HepG2 (cell line): Measurements from ENCODE around the gene THUMPD1. TPM values are rescaled to one million over a fixed set of nuclear protein-coding genes. Genes with fewer than 3 reads are reported as not detected.
"Not testable (repeated sequence)": the region's sequence is repeated elsewhere in the genome, so short reads cannot be mapped to it uniquely, and the experiment has no call there.

Source experiments
- ATAC-seq: fragments of 200-7000 bp; cut with Tn5 transposase; 3 replicates; pipeline ENCODE4 v1.9.1; 2020; ENCODE audit warnings: mild to moderate bottlenecking, moderate library complexity
- BruUV-seq: library from RNA; stranded (reverse); fragments of 400-500 nt; replicated peaks from 2 replicates; lab custom pipeline; 2021; lab: Mats Ljungman, UMichigan
- CTCF ChIA-PET: fragments of 300-600 bp; formaldehyde crosslinking; extraction: SDS; loops from one replicate; lab custom pipeline; 2021; ENCODE audit warnings: low total read pairs, inconsistent platforms, low intra/inter-chr PET ratio; lab: Yijun Ruan, JAX
- POLR2A ChIA-PET: fragments of 350-600 bp; sonication (Branson Sonifier 250); formaldehyde crosslinking; loops from one replicate; lab custom pipeline; 2020; ENCODE audit warnings: antibody characterized with exemption, inconsistent platforms; lab: Yijun Ruan, JAX
- DNase-seq: peaks from one replicate; pipeline ENCODE4 v3.0.0-alpha.2; 2015; ENCODE audit warnings: low spot score
- FAIRE-seq: peaks from 3 replicates; lab custom pipeline; 2011; peaks lifted over from hg19 to GRCh38; lab: Jason Lieb, UNC
- H2AFZ ChIP-seq: one replicate; pipeline ENCODE4 v1.6.1; 2011; ENCODE audit warnings: low read length, inconsistent platforms
- H3K27ac ChIP-seq: fragments of 300-600 bp; 3 replicates; pipeline ENCODE4 v1.8.0; 2011; ENCODE audit warnings: mixed run types, mild to moderate bottlenecking, mixed read lengths, low read length, inconsistent platforms; ENCODE audit not compliant: insufficient read depth; ENCODE audit errors: extremely low read length
- H3K27me3 ChIP-seq, 2 experiments: fragments of 200-600 bp in 1 of 2; 2 replicates in 1 of 2; 3 replicates in 1 of 2; pipeline versions ENCODE4 v1.6.0 to v1.8.0; 2011; ENCODE audit warnings: low read length in 2 of 2, mild to moderate bottlenecking in 2 of 2, moderate library complexity in 2 of 2, inconsistent platforms in 1 of 2; ENCODE audit not compliant: insufficient read depth in 2 of 2, control insufficient read depth in 1 of 2
- H3K36me3 ChIP-seq, 2 experiments: fragments of 200-600 bp in 1 of 2; replicated peaks in 1 of 2; 2 replicates in 1 of 2; 3 replicates in 1 of 2; pipeline versions ENCODE4 v1.5.1 to v1.8.0; 2011; ENCODE audit warnings: low read length in 2 of 2, inconsistent platforms in 1 of 2; ENCODE audit not compliant: insufficient read depth in 2 of 2, control insufficient read depth in 1 of 2
- H3K4me1 ChIP-seq: 2 replicates; pipeline ENCODE4 v1.5.1; 2012; ENCODE audit warnings: low read length, inconsistent platforms; ENCODE audit not compliant: insufficient read depth
- H3K4me2 ChIP-seq: 2 replicates; pipeline ENCODE4 v1.6.0; 2011; ENCODE audit warnings: low read depth, low read length, inconsistent platforms
- H3K4me3 ChIP-seq, 3 experiments: fragments of 200-600 bp in 1 of 3; sonication (generic), shearing (Covaris generic) in 1 of 3; replicated peaks in 1 of 3; 2 replicates each; pipeline ENCODE4 v1.5.1; 2011 to 2016; ENCODE audit warnings: low read length in 3 of 3, inconsistent platforms in 2 of 3, low read depth in 2 of 3, mild to moderate bottlenecking in 2 of 3, control low read depth in 1 of 3, mixed read lengths in 1 of 3; ENCODE audit not compliant: insufficient read depth in 1 of 3
- H3K79me2 ChIP-seq: one replicate; pipeline ENCODE4 v1.6.1; 2011; ENCODE audit warnings: low read length, inconsistent platforms; ENCODE audit not compliant: insufficient read depth
- H3K9ac ChIP-seq: 2 replicates; pipeline ENCODE4 v1.6.0; 2011; ENCODE audit warnings: mild to moderate bottlenecking, low read depth, low read length, inconsistent platforms; ENCODE audit not compliant: insufficient read depth
- H3K9me3 ChIP-seq: 2 replicates; pipeline ENCODE4 v1.5.1; 2012; ENCODE audit warnings: mild to moderate bottlenecking, low read length
- H4K20me1 ChIP-seq: 2 replicates; pipeline ENCODE4 v1.6.0; 2011; ENCODE audit warnings: inconsistent platforms, mild to moderate bottlenecking, low read length, moderate library complexity; ENCODE audit not compliant: insufficient read depth
- CC2D1A ChIP-seq: sonication (generic); formaldehyde crosslinking; IDR thresholded peaks from 2 replicates; pipeline ENCODE4 v1.8.1; 2023; ENCODE audit warnings: mild to moderate bottlenecking, missing genetic modification reagents
- CEBPB ChIP-seq: IDR thresholded peaks from 2 replicates; pipeline ENCODE4 v1.6.1; 2011; ENCODE audit warnings: low read depth, low read length, improper control_type of control experiment, borderline replicate concordance
- MAFG ChIP-seq: sonication (generic); formaldehyde crosslinking; IDR thresholded peaks from 2 replicates; pipeline ENCODE4 v1.5.1; 2020; ENCODE audit warnings: mild to moderate bottlenecking, missing genetic modification reagents
- MATR3 ChIP-seq: sonication (generic); formaldehyde crosslinking; IDR thresholded peaks from 2 replicates; pipeline ENCODE4 v1.4.0; 2020; ENCODE audit warnings: missing genetic modification reagents
- MIXL1 ChIP-seq: IDR thresholded peaks from 2 replicates; pipeline ENCODE4 v1.6.1; 2016
- SMYD3 ChIP-seq: sonication (generic); formaldehyde crosslinking; IDR thresholded peaks from 2 replicates; pipeline ENCODE4 v1.8.1; 2023; ENCODE audit warnings: mild to moderate bottlenecking, missing genetic modification reagents
- SNAI1 ChIP-seq: sonication (generic); formaldehyde crosslinking; IDR thresholded peaks from 2 replicates; pipeline ENCODE4 v1.5.0; 2020; ENCODE audit warnings: mild to moderate bottlenecking, missing genetic modification reagents, borderline replicate concordance
- ZNF331 ChIP-seq: sonication (generic); formaldehyde crosslinking; IDR thresholded peaks from 2 replicates; pipeline ENCODE4 v1.4.0; 2020; ENCODE audit warnings: missing genetic modification reagents
- ZNF672 ChIP-seq: sonication (generic); formaldehyde crosslinking; IDR thresholded peaks from 2 replicates; pipeline ENCODE4 v1.8.1; 2022; ENCODE audit warnings: missing genetic modification reagents
- ZSCAN31 ChIP-seq: sonication (generic); formaldehyde crosslinking; IDR thresholded peaks from 2 replicates; pipeline ENCODE4 v1.5.0; 2020; ENCODE audit warnings: low read depth, mild to moderate bottlenecking, missing genetic modification reagents
- WGBS: methylation state at CpG from one replicate; pipeline ENCODE4 v1.1.6; 2017; ENCODE audit warnings: low lambda C conversion rate; 5-methylcytosine and 5-hydroxymethylcytosine counted together
- in situ Hi-C: cut with HindIII; loops from 2 replicates; pipeline ENCODE4 v1.10.0; 2017; ENCODE audit warnings: low pct_unique_long_range_greater_than_20kb; ENCODE audit not compliant: extremely low pct_ligation_motif_present
- intact Hi-C: fragments of 100-400 bp; cut with micrococcal nuclease; formaldehyde crosslinking; loops from one replicate; pipeline ENCODE4 v1.10.0; 2022; ENCODE audit not compliant: unreplicated experiment
- polyA plus RNA-seq, 8 experiments: library from polyadenylated mRNA; depleted of rRNA in 3 of 8; stranded (reverse) in 7 of 8; unstranded in 1 of 8; fragments of >200 nt; fragmentation: Illumina TruSeq in 4 of 8; extraction: Trizol in 4 of 8; gene quantifications; 2 replicates each; pipeline versions ENCODE4 v1.2.1 to v1.2.3, GENCODE V29; 2011 to 2016; ENCODE audit warnings: low read depth in 4 of 8, missing spikeins in 1 of 8, mixed read lengths in 1 of 8; ENCODE audit not compliant: insufficient read depth in 1 of 8
- total RNA-seq, 5 experiments: library from RNA; depleted of rRNA; stranded (reverse); fragments of >200 nt; fragmentation: Illumina TruSeq; extraction: Trizol; gene quantifications; 2 replicates each; pipeline ENCODE4 v1.2.3, GENCODE V29; 2016; ENCODE audit warnings: low read depth in 1 of 5
- TF ChIP-seq, protein P1 (sequence below): sonication (generic); formaldehyde crosslinking; IDR thresholded peaks from 2 replicates; pipeline ENCODE4 v1.4.0; 2020; ENCODE audit warnings: mild to moderate bottlenecking, missing genetic modification reagents
- TF ChIP-seq, protein P2 (sequence below): sonication (generic); formaldehyde crosslinking; IDR thresholded peaks from 2 replicates; pipeline ENCODE4 v1.4.0; 2020; ENCODE audit warnings: missing genetic modification reagents, borderline replicate concordance

Gene THUMPD1
- total and polyA plus RNA-seq, 2 of the 13 experiments (the other 11 are each of a cell fraction or from before 2014, with no cell fraction given) = 22.7 to 69.1 TPM

DNA sequence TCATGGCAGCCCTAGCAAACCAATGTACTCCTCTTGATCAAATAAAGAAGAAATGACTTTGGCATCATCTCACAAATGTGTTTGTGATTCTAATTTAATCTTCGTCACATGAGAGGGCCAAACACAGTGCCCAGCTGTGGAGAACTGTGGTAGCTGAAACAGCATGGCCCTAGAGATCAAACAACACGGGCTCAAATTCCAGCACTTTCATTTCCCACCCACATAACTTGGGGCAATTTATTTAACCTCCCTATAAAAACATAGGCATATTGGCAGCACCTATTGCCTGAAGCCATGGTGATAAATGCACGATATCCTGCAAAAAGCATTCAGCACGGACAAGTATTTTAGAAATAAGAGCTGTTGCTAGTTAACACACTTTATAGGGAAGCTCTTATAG, 46.6 kb downstream of the THUMPD1 start (continued):
- TF ChIP-seq MAFG (CRISPR knock-in tag) (no peak), MATR3 (CRISPR knock-in tag) (no peak)
- TF ChIP-seq, all 625 proteins: peak for 0

DNA sequence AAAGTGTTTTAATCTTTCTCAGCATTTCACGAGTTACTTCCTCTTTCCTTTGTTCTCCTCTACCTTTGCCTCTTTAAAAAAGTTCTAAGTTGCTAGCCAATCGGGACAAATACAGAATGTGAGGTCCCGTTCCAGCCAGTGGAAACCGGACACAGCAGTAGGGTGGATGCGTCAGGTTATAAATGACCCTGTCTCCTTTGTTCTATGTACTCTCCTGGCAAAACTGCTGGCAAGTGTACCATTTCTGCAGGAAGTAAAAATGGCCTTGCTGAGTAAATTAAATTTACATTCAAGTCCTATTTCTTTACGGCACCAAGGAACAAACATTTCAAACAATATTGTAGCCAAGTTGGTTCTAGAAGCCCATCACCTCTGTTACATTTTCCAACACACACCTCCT, 47.5 kb downstream of the THUMPD1 start:
- H2AFZ ChIP-seq, H4K20me1 ChIP-seq, H3K36me3 ChIP-seq, H3K79me2 ChIP-seq, H3K4me3 ChIP-seq, H3K9me3 ChIP-seq, DNase-seq, H3K9ac ChIP-seq, CTCF ChIA-PET, BruUV-seq, POLR2A ChIA-PET, ATAC-seq, H3K27ac ChIP-seq, in situ Hi-C loops, H3K27me3 ChIP-seq, FAIRE-seq, H3K4me2 ChIP-seq: not testable (repeated sequence)
- WGBS = 94% methylated on average over 6 of the region's 6 CpGs
- H3K4me1 ChIP-seq = peaks cover 21% of the 10 kb centered on the region
- intact Hi-C loops = loop anchor here (10.0 kb wide), 1 partner anchor 139 kb away; no protein-coding TSS in a partner anchor
- TF ChIP-seq SNAI1 = 0 out of 2 replicates have a peak, but pooled peaks have one; percentile 45

DNA sequence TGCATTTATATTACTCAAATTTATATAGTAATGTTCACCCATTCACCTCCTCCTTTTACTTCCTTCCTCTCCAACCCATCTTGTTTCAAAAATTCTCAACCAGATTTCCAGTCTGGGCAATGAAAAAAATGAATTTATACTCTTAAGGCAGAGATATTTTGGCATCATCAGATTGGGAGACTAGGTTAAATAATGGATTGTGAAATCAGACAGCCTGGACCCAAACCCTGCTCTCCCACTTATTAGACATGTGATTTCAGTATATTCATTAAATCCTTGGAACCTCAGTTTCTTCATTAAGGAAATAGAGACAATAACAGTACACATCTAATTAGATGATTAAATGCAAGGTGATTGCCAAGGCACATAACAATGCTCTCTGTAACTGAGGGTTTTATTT, 52.0 kb downstream of the THUMPD1 start:
- H3K36me3 ChIP-seq = peaks cover 6 to 11% of the 10 kb centered on the region in 2 experiments
- no peak for ATAC-seq
- in situ Hi-C loops = no loop called here

More for the DNA sequence above, 52.0 kb downstream of the THUMPD1 start:
- TF ChIP-seq, protein P1, sequence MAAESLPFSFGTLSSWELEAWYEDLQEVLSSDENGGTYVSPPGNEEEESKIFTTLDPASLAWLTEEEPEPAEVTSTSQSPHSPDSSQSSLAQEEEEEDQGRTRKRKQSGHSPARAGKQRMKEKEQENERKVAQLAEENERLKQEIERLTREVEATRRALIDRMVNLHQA (CRISPR knock-in tag) = no peak
- TF ChIP-seq ZNF331 (CRISPR knock-in tag) = no peak
- TF ChIP-seq SMYD3 (CRISPR knock-in tag) = 0 out of 2 replicates have a peak, but pooled peaks have one; percentile 52
- no peak for TF ChIP-seq ZNF672
- TF ChIP-seq, protein P2, sequence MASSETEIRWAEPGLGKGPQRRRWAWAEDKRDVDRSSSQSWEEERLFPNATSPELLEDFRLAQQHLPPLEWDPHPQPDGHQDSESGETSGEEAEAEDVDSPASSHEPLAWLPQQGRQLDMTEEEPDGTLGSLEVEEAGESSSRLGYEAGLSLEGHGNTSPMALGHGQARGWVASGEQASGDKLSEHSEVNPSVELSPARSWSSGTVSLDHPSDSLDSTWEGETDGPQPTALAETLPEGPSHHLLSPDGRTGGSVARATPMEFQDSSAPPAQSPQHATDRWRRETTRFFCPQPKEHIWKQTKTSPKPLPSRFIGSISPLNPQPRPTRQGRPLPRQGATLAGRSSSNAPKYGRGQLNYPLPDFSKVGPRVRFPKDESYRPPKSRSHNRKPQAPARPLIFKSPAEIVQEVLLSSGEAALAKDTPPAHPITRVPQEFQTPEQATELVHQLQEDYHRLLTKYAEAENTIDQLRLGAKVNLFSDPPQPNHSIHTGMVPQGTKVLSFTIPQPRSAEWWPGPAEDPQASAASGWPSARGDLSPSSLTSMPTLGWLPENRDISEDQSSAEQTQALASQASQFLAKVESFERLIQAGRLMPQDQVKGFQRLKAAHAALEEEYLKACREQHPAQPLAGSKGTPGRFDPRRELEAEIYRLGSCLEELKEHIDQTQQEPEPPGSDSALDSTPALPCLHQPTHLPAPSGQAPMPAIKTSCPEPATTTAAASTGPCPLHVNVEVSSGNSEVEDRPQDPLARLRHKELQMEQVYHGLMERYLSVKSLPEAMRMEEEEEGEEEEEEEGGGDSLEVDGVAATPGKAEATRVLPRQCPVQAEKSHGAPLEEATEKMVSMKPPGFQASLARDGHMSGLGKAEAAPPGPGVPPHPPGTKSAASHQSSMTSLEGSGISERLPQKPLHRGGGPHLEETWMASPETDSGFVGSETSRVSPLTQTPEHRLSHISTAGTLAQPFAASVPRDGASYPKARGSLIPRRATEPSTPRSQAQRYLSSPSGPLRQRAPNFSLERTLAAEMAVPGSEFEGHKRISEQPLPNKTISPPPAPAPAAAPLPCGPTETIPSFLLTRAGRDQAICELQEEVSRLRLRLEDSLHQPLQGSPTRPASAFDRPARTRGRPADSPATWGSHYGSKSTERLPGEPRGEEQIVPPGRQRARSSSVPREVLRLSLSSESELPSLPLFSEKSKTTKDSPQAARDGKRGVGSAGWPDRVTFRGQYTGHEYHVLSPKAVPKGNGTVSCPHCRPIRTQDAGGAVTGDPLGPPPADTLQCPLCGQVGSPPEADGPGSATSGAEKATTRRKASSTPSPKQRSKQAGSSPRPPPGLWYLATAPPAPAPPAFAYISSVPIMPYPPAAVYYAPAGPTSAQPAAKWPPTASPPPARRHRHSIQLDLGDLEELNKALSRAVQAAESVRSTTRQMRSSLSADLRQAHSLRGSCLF (CRISPR knock-in tag) = no peak
- TF ChIP-seq CEBPB = peak; percentile 65
- TF ChIP-seq CC2D1A (CRISPR knock-in tag) = no peak
- no peak for TF ChIP-seq MIXL1 (CRISPR knock-in tag)
- no peak for TF ChIP-seq ZSCAN31
- Histone ChIP-seq H2AFZ (no peak overlapping the region), H4K20me1 (no peaks in the 10 kb centered on the region), H3K27me3 (no peaks in the 10 kb centered on the region), H3K79me2 (no peaks in the 10 kb centered on the region), H3K9me3 (no peaks in the 10 kb centered on the region), H3K4me3 (no peak overlapping the region), H3K4me2 (no peak overlapping the region), H3K9ac (no peak overlapping the region), H3K27ac (no peak overlapping the region), H3K4me1 (no peaks in the 10 kb centered on the region)
- CTCF ChIA-PET = no interaction called here
- BruUV-seq = no TSS peak
- intact Hi-C loops = loop anchor here (10.0 kb wide), 1 partner anchor 135 kb away; no protein-coding TSS in a partner anchor
- peak; percentile 52 for FAIRE-seq
- POLR2A ChIA-PET = interaction anchor here (1.2 kb wide), 1 partner anchor 12 kb away, joined by 3 read pairs; no protein-coding TSS in a partner anchor
- DNase-seq = no peak
